NT2/D1 (cell line): Measurements from ENCODE around the gene GPR37.

Experiments used
- SUZ12 ChIP-seq: IDR thresholded peaks from 2 replicates; pipeline ENCODE4 v1.6.1; 2011; ENCODE audit not compliant: insufficient read length, insufficient read depth; ENCODE audit errors: extremely low read depth
- YY1 ChIP-seq: IDR thresholded peaks from 2 replicates; pipeline ENCODE4 v1.6.1; 2011; ENCODE audit not compliant: insufficient read length, insufficient read depth
- ZNF274 ChIP-seq: IDR thresholded peaks from 2 replicates; pipeline ENCODE4 v1.6.1; 2011; ENCODE audit warnings: mild to moderate bottlenecking, low read depth, low read length

DNA sequence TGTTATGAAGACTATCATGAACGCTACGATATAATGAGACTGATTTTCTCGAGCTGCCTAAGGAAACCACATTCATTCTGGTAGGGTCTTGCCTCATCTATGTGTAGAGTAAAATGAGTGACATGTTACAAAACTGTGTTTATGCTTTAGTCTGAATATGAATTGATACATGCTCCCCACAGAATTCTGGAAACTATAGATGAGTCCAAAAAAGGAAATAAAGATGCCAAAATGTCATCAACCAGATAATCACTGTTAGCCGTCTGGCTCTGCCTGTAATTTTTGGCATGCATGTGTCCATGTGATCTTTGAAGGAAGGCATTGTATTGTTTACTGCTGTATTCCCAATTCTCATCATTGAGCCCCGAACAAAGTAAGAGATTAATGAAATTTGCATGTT lies 42.6 kb upstream of the GPR37 start:
- TF ChIP-seq SUZ12 (no peak), YY1 (no peak), ZNF274 (no peak)
